ENCODE data around the gene MST1.

Gene MST1

DNA sequence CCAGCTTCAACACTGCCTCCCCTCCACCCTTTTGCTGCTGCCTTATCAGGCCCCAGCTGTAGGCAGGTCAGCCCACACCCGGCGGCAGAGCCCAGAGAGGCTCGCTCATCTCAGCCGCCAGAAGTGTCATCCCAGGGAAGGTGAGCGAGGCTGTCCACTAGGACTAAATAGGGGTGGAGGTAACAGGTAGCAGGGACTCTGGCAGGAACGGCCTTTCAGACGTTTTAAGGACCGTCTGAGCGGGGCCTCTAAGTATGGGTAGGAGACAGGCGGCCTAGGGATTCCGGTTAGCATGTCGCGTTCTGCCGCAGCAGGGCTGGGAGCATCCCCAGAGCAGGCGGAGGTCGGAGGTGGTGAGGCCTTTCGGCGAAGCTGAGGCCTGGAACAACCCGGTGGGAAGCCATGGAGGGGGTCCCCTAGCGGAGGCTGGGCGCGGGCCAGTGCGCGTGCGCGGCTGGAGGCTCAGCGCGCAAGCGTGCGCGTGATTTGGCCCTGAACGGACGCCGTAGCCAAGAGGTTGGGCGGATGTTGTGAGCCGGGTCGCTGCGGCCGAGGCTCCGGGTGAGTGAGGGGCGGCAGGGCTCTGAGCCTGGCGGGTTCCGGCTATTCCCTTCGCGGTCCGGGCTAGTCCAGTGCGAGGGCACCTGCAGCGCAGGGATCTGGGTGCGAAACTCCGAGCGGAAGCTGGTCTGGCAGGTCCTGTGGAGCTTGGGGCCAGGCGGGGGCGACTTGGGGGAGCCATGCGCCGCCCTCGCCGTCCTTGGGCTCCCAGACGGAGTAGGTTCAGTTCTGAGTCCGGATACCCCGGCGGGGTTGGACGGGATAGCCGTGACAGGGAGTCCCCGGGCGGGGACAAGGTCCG, at the start of gene MST1, which contains the start of gene RNF123:
Gene MST1, minus strand, starts transcription at position 429 of the 862 bp plus-strand sequence. CDS start 783 bp downstream, outside the sequence.
Gene RNF123, plus strand, starts transcription at position 512 of the 862 bp plus-strand sequence. CDS start 1,609 bp downstream, outside the sequence.
- no peak for DNase-seq

DNA sequence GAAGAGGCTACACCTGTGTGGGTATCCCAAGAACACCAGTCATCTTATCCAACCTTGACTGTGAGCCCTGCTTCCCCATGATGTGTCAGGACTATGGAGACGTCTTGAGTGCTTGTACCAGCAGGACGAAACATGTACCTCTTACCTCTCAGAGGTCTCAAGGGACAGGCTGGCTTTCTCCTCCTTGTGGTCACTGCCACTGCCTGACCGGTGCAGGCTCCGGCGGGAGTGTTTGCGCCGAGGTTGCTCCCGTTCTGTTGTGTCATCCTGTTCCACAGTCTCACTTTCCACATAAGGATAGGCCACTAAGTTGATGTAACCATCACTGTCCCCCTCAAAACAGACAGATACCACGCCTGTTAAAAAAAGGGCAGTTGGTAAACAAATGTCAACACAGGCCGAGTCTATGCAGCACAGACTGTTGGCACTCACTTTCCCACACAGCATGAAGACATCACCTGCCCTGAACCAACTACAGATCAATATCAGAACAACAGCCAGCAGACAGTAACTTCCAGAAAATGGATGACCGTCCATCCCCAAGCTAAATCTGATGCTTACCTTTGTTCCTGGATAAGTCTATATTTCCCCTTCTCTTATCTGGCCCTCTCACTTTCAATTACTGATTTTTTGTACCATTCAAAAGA, 48.9 kb upstream of the MST1 start:
- no peak for DNase-seq

DNA sequence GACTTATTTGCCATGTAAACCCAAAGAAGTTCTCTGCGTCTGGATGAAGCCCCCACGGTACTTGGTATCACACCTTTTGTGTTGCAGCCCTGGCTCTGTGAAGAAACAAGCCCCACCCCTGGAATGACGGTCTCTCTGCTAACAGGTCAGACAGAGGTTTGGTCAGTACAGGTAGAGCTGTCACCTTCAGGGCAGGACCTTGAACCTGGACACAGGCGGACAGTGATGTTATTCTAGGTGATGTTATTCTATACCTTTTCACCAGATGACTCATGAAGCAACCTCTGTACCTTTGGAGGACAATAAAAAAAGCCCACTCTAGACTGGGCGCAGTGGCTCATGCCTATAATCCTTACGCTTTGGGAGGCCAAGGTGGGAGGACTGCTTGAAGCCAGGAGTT, 45.5 kb upstream of the MST1 start:
- DNase-seq: no peak

DNA sequence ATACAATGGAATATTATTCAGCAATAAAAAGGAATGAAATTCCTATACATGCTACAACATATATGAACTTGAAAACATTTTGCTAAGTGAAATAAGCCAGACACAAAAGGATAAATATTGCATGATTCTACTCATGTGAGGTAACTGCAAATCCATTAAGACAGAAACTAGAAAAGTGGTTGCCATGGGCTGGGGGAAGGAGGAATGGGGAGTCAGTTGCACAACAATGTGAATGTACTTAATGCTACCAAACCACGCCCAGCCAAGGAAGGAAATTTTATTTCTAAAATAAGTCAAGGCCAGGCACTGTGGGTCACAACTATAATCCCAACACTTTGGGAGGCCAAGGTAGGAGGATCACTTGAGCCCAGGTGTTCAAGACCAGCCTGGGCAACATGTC, 44.3 kb upstream of the MST1 start:
- DNase-seq: no peak

DNA sequence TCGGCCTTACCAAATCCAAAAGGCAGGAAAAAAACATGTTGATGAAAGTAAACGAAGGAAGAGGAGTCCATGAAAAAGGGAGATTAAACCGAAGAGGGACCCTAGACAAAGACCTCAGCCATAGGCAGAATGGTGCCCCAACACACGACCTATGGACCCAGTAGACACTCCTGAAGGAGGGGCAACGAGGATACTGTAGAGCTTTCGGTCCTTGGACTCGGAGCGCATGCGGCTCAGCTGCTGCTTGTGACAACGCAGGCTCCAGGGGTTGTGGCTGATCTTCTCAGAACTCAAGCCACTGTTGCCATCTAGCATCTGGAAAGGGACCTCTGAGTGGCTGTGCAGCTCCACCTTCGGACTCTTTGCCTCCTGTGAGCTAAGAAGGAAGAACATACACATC, 43.3 kb upstream of the MST1 start:
- DNase-seq: no peak

DNA sequence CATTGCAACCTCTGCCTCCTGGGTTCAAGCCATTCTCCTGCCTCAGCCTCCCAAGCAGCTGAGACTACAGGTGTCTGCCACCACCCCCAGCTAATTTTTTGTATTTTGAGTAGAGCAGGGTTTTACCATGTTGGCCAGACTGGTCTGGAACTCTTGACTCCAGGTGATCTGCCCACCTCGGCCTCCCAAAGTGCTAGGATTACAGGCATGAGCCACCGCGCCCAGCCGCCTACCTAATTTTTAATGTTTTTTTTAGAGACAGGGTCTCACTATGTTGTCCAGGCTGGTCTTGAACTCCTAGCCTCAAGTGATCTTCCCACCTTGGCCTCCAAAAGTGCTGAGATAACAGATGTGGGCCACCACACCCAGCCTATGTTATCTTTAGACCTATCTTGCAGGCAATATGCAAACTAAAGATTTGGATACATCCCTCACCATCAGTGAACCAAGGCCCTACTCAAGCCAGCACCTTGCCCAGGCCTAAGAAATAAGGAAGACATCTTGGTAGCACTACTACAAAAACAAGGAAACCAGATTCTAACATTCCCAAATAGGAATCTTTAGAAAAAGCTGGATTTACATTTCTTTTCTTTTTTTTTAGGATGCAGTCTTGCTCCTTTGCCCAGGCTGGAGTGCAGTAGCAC, 40.8 kb upstream of the MST1 start:
- DNase-seq: no peak

DNA sequence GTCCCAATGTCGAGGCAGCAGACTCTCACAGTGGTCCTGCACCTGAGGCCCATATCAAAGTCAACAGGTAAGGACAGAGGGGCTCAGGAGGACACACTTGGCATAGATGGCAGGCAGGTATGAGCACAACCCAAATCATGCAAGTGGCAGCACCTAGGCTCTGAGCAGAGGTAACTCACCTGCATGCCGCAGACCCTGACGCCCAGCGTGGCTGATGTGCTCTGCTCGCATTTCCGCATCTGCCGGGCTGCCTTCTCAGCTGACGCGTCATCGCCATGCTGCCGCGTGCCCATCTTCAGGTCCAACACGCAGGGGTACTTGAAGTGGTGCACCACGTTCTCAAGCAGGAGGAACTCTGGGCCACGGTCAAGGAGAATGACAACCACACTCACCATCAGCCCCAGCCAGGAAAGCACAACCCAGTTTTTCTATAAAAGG, 38.7 kb upstream of the MST1 start:
- DNase-seq: no peak

DNA sequence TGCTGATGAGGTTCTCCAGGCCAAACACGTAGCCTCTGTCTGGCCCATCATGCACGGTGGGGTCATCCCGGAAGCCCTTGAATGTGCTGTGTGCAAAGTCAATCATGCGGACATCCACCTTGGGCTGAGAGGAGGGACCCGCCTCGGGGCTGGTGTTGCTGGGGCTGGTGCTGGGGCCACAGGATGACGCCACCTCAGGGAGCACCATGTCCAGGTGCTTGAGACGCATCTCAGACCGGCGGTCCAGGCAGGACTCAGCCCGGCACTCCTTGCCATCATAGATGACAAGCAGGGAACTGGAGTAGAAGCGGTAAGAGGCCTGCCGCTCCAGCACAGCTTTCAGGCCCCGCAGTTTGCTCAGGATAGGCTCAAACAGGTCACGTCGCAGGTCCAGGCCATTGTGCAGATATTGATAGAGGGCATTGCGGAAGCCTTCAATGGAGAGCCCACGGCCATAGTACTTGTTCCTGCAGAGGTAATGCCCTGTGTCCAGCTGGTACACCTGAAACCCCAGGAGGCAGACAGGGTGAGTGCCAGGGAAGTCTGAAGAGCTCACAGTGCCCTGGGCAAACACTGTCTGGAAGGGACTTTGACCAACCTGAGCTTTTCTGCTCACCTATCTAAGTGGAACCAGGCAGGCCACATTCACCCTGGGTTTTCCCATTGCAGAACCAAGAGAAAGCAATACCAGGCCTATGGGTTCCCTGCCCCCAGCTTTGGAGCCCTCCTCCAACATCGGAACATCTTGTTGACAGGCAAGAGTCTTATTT, 38.1 kb upstream of the MST1 start:
- DNase-seq: no peak

DNA sequence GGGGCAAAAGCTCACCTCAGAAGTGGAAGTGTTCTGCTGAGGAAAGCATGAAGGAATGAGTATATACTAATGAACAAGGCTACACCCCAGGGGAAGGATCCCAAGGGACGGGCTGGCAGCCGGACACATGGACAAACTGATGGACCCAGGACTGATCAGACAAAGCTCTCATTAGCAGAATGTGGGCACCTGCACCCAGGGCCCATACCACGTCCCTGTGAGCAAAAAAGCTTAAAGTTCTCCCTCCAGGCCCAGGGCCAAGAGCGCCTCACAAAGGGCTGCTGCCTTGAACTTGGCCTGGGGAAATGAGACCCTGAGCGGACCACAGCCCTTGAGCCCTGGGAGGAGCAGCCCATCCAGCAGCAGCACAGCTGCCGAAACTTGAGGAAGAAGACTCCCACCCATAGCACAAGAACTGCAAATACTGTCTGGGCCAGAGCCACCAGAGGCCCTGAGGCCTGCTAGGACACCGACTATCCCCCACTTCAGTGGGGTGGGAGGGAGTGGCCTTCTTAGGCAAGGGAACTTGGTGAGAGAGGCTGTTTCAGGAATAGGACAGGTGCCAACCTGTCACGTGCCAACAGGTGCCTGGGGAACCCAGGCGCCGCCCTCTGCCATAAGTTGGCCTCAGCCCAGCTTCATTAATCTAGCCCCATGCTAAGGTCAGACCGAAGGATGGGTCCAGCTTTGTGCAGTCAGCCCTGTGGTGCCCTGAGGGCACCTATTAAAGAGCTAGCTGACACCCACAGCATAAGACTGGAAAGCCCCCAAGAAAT, 36.8 kb upstream of the MST1 start:
- DNase-seq: no peak

DNA sequence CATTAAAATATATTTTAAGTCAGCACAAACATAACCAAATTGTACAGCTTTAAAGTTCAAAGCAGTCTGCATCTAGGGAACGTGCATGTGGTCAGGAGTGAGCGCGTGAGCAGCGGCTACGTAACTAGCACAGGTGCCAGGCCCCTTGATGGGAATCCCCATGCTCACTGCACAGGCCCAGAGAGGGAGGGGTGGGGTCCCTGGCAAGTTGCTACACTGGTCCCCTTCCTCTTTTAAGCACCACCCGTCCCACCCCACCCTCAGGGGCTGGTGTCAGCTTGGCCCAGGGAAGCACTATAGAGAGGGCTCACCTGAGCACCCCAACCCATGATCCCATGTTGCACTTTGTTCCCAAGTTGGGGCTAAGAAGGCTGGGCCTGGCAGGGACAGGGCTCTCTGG, 35.3 kb upstream of the MST1 start:
- no peak for DNase-seq

DNA sequence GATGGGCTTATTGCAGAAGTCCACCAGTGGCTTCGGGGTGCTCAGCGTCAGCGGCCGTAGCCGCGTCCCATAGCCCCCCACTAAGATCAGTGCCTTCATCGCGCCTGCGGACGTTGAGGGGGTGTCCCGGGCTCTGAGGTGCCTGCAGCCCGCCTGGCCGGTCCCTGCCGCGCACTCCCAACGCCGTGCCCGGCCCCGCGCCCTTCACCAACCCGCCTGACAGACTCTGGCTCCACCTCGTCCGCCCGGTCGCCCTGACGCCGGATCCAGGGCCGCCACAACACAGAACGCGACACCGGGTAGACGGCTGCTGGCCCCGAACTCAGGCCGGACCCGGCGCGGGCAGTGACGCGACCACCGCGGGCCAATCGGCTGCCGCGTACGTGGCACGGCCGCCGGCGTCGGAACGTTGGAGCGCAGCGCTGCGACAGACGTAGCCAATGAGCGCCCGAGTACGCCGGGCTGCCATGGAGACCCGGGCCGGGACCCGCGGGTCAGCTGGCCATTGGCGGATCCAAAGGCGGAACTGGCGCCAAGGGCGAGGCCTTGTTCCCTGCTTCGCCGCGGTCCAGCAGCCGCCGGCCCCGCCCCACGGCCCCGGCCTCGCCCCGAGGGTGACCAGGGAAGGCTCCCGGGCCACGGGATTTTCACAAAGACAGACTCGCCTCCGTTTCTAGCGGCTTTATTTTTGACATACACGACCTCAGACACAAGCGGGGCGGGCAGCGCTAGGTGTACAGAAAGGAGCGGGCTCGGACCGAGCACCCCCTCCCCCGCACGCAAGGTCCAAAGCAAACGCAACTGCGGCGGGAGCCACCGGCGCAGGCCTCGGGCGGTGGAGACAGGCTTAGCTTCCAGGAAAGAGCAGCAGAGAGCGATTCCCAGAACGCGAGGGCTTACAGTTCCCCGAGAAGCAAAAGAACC, 34.6 kb upstream of the MST1 start, which contains the start of gene GMPPB:
Gene GMPPB, minus strand, starts transcription at position 324 of the 924 bp plus-strand sequence. Its CDS starts 225 bp downstream, at position 99.
- DNase-seq: peak; percentile 91

DNA sequence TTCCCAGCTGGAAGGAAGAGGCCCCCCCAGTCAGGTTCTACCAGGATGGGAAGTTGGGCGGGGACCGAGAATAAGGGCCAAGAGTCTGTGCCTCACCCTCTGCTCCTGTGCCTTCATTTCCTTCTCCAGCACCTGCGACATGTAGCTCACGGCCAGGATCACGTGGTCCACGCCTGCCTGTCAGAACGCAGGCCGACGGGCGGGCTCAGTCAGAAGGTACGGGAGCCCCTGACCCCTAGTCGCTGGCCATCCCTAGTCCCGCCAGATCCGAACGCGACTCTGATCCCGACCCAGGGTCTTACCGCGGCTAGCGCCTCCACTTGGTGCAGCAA, 34.0 kb upstream of the MST1 start:
- peak; percentile 27 for DNase-seq

DNA sequence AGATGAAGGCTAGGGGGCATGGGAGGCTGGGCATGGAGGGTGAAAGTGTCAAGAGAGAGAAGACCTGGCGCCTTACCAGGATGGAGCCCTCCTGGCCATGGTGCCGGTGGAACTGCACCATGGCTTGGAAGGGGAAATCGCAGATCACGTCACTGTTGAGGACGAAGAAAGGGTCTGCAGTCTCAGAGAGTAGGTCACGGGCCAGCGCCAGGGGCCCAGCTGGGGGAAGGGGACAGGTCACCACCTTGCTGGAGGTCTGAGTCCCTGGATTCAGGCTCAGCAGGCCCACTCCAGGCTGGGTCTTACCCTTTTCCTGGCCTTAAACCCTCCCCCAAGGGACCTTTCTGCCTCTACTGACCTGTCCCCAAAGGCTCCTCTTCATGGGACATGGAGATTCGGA, 33.6 kb upstream of the MST1 start:
- DNase-seq: no peak

DNA sequence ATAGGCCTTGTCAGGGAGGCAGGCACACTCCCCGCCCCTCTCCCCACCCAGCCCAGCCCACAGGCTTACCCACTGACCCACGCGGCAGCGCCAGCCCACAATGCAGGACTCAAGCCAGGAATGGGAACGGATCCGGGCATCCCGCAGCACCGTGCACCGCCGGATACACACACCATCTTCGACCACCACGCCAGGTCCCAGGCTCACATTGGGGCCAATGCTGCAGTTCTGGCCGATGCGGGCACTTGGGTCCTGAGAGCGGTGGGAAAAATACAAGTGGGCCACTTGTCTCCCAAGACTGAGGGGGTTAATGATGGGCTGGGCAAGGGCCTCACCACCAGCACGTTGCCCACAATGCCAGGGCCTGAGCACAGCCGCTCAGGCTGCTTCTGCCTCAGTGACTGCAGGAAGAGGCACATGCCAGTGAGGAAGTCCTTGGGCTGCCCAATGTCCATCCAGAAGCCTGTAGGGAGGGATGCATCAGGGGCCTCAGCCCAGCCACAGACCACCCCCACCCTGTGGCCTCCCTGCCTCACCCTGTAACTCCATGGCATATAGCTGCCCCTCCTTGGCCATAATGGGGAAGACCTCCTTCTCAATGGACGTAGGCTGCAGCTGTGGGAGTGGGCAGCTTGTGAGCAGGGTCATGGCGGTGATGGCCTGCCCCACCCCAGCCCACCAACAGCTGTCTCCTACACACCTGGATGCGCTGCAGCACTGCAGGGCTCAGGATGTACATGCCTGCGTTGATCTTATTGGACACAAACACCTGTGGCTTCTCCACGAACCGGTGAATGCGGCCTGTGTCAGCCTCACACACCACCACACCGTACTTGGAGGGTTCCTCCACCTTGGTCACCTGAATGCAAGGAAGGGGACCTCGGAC, 32.9 kb upstream of the MST1 start:
- no peak for DNase-seq

DNA sequence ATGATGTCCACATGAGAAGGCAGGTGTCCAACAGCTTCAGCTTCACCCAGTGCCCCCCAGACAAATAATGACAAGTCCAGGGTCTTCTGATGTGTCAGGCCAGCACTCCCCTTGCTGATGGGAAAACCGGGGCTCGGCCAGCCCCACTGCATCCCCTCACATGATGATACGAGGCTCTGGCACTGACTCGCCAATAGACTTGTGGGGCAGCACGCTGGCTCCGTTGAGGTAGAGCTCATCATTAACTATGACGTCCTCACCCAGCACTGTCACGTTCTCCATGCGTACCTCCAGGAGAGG, 32.3 kb upstream of the MST1 start:
- DNase-seq: no peak

DNA sequence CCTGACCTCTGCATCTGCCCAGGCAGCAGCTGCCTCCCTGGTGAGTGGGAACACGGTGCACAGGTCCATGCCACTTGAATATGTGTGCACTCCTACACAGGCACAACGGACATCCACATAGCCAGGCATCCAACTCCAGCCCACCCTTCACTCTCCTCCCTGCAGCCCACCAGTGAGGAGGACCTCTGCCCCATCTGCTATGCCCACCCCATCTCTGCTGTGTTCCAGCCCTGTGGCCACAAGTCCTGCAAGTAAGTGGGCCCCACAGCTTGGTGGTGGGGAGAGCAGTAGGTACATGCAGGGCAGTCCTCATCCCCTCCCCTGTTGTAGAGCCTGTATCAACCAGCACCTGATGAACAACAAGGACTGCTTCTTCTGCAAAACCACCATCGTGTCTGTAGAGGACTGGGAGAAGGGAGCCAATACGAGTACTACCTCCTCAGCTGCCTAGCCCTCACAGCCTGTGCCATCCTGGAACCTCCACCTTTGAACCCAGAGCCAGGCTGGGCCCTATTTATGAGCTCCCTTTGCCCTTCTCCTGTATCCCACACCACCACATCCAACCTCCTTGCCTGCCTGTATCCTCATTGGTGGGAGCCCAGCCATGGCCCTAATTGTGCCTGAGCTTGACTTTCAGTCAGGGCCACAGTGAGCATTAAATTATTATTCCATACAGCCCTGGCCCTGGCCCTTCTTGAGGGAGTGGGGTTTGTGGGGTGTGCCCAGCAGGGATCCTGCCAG, 31.8 kb upstream of the MST1 start:
- DNase-seq: no peak

DNA sequence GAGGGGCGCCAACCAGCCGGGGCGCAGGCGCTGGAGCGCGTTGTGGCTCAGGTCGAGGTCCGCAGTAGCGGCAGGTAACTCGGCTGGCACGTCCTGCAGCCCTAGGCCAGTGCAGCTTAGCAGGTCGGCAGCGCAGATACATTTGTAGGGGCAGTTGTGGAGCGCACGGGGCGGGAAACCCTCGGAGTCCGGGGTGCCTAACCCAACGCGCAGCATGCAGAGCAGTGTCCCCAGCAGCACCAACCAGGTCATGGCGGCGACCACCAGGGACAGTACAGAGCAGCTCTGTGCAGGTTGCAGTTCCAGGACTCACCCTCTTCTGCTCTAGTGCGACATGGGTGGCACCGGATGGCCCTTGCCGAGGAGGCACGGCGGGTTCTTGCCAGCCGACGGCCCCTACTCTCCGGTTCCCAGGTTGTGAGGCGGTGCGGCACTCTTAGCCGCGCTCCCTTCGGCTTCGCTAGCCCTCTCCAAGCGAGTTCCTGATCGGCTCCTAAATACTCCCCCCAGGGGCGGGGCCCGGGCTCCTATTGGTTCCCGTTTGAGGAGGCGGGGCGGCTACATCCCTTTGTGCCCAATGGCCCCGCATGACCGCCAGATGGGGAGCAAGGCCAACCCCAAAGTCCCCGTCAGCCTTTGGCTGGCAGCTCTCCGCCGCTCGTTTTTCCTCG, 30.1 kb upstream of the MST1 start, which contains the start of gene AMIGO3:
Gene AMIGO3, minus strand, starts transcription at position 471 of the 671 bp plus-strand sequence. Its CDS starts 219 bp downstream, at position 252.
- DNase-seq: peak; percentile 91

DNA sequence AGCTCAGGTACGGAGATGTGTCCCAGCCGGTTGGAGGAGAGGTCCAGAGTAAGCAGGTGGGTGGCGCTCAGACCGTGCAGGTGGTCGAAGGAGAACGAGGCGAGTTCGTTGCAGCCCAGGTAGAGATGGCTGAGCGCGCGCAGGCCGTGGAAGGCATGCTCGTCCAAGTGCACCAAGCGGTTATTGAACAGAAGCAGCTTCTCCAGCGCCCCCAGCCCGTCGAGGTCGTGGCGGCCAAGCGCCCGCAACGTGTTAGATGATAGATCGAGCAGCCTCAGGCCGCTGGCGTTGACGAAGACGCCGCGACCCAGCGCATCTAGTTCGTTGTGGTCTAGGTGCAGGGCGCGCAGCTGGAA, 29.6 kb upstream of the MST1 start:
- DNase-seq: peak; percentile 33

Measured in NCI-H146 (cell line).